C4-2B (cell line): ENCODE data around the gene TSPAN12.

Experiments
- H3K27ac ChIP-seq: fragments of 450-650 bp; 2 replicates; pipeline ENCODE4 v1.5.1; 2017
- CTCF ChIP-seq: fragments of 450-650 bp; conservative IDR thresholded peaks from 2 replicates; pipeline ENCODE4 v1.5.1; 2017; ENCODE audit warnings: mild to moderate bottlenecking
- ZFX ChIP-seq: fragments of 450-650 bp; IDR thresholded peaks from 2 replicates; pipeline ENCODE4 v1.6.1; 2017

Gene TSPAN12

GRCh38 chr7:120805636-120806388 is 52.1 kb downstream of the TSPAN12 start:
- H3K27ac ChIP-seq = no peak overlapping the region
- no peak for TF ChIP-seq ZFX
- TF ChIP-seq CTCF = peak; percentile 96

GRCh38 chr7:120802751-120803150 is 55.2 kb downstream of the TSPAN12 start:
- H3K27ac ChIP-seq = no peak overlapping the region
- TF ChIP-seq ZFX (no peak), CTCF (no peak)

GRCh38 chr7:120799813-120800475 is 58.0 kb downstream of the TSPAN12 start:
- TF ChIP-seq ZFX (no peak), CTCF (no peak)
- H3K27ac ChIP-seq = no peak overlapping the region

- no peak for TF ChIP-seq ZFX
- no peak for TF ChIP-seq CTCF
These were observed 58.8 kb downstream of the TSPAN12 start for GRCh38 chr7:120799147-120799546.

GRCh38 chr7:120797026-120797645 is 60.8 kb downstream of the TSPAN12 start:
- TF ChIP-seq ZFX (no peak), CTCF (no peak)
- H3K27ac ChIP-seq = no peak overlapping the region

More at GRCh38 chr7:120799147-120799546, 58.8 kb downstream of the TSPAN12 start:
- H3K27ac ChIP-seq = no peak overlapping the region

GRCh38 chr7:120794106-120794729 is 63.7 kb downstream of the TSPAN12 start:
- TF ChIP-seq ZFX (no peak), CTCF (no peak)

More at GRCh38 chr7:120794106-120794729, 63.7 kb downstream of the TSPAN12 start:
- no peak overlapping the region for H3K27ac ChIP-seq
